K562 (cell line): ENCODE data around the gene S100A8. TPM values are rescaled to one million over a fixed set of nuclear protein-coding genes. Genes with fewer than 3 reads are reported as not detected.

Experiments
- ATAC-seq: fragments of 200-7000 bp; cut with Tn5 transposase; 3 replicates; pipeline ENCODE4 v1.9.1; 2020; ENCODE audit warnings: moderate library complexity
- BruUV-seq: library from RNA; stranded (reverse); fragments of 400-500 nt; replicated peaks from 2 replicates; lab custom pipeline; 2021; lab: Mats Ljungman, UMichigan
- CTCF ChIA-PET: fragments of 300-600 bp; formaldehyde crosslinking; extraction: SDS; loops from one replicate; lab custom pipeline; 2021; ENCODE audit warnings: low intra/inter-chr PET ratio; lab: Yijun Ruan, JAX
- POLR2A ChIA-PET: fragments of 300-600, 350-650 bp; sonication (Branson Sonifier 250); formaldehyde crosslinking; extraction: SDS; loops from one replicate; lab custom pipeline; 2021; ENCODE audit warnings: antibody characterized with exemption, inconsistent platforms; lab: Yijun Ruan, JAX
- DNase-seq, 4 experiments: peaks; one replicate each; pipeline versions ENCODE4 v3.0.0 to v3.0.0-alpha.2; 2011 to 2018; ENCODE audit warnings: low spot score in 3 of 4, mixed read lengths in 3 of 4; ENCODE audit errors: extremely low read depth in 1 of 4
- FAIRE-seq: peaks from 2 replicates; lab custom pipeline; 2011; peaks lifted over from hg19 to GRCh38; lab: Jason Lieb, UNC
- H2AFZ ChIP-seq: 2 replicates; pipeline ENCODE4 v1.6.0; 2011; ENCODE audit warnings: low read depth, low read length, control low read depth, inconsistent platforms
- H3K27ac ChIP-seq: fragments of 200-600 bp; 3 replicates; pipeline ENCODE4 v1.8.0; 2011; ENCODE audit warnings: low read depth, mild to moderate bottlenecking, control low read depth, inconsistent platforms, low read length, moderate library complexity, mixed read lengths; ENCODE audit errors: extremely low read depth
- H3K27me3 ChIP-seq, 2 experiments: fragments of 300-600 bp in 1 of 2; 2 replicates in 1 of 2; 3 replicates in 1 of 2; pipeline versions ENCODE4 v1.6.0 to v1.8.0; 2011; ENCODE audit warnings: inconsistent platforms in 2 of 2, low read length in 2 of 2, mild to moderate bottlenecking in 1 of 2, mixed read lengths in 1 of 2, moderate library complexity in 1 of 2; ENCODE audit not compliant: control insufficient read depth in 2 of 2, insufficient read depth in 2 of 2
- H3K36me3 ChIP-seq: fragments of 300-600 bp; 3 replicates; pipeline ENCODE4 v1.8.0; 2011; ENCODE audit warnings: mild to moderate bottlenecking, low read length, inconsistent platforms; ENCODE audit not compliant: control insufficient read depth, insufficient read depth
- H3K4me1 ChIP-seq, 2 experiments: fragments of 200-600 bp in 1 of 2; replicated peaks in 1 of 2; 2 replicates in 1 of 2; 3 replicates in 1 of 2; pipeline versions ENCODE4 v1.5.1 to v1.8.0; 2011; ENCODE audit warnings: inconsistent platforms in 2 of 2, low read length in 2 of 2, mild to moderate bottlenecking in 1 of 2, mixed read lengths in 1 of 2, moderate library complexity in 1 of 2; ENCODE audit not compliant: control insufficient read depth in 2 of 2, insufficient read depth in 2 of 2
- H3K4me2 ChIP-seq: 2 replicates; pipeline ENCODE4 v1.6.1; 2011; ENCODE audit warnings: low read length, control low read depth, inconsistent platforms, mixed read lengths; ENCODE audit not compliant: insufficient read depth
- H3K4me3 ChIP-seq: fragments of 200-600 bp; sonication (generic), shearing (Covaris generic); 2 replicates; pipeline ENCODE4 v1.5.1; 2016; ENCODE audit warnings: control low read depth, inconsistent platforms
- H3K79me2 ChIP-seq: fragments of 200-600 bp; 3 replicates; pipeline ENCODE4 v1.8.0; 2011; ENCODE audit warnings: low read length, inconsistent platforms; ENCODE audit not compliant: control insufficient read depth, insufficient read depth
- H3K9ac ChIP-seq, 2 experiments: 2 replicates each; pipeline versions ENCODE4 v1.6.0 to v1.6.1; 2011; ENCODE audit warnings: low read depth in 2 of 2, low read length in 2 of 2, control low read depth in 1 of 2, inconsistent platforms in 1 of 2, mild to moderate bottlenecking in 1 of 2, mixed read lengths in 1 of 2; ENCODE audit not compliant: insufficient read depth in 1 of 2
- H3K9me1 ChIP-seq: one replicate; pipeline ENCODE4 v1.6.0; 2011; ENCODE audit warnings: inconsistent platforms, mild to moderate bottlenecking, low read length, moderate library complexity; ENCODE audit not compliant: control insufficient read depth, insufficient read depth
- H3K9me3 ChIP-seq: replicated peaks from 2 replicates; pipeline ENCODE4 v1.5.1; 2011; ENCODE audit warnings: low read depth, low read length, inconsistent platforms; ENCODE audit not compliant: control insufficient read depth, insufficient read depth
- H4K20me1 ChIP-seq: replicated peaks from 2 replicates; pipeline ENCODE4 v1.6.1; 2011; ENCODE audit warnings: low read length, inconsistent platforms, mixed read lengths; ENCODE audit not compliant: control insufficient read depth, insufficient read depth
- AFF4 ChIP-seq: sonication (generic); formaldehyde crosslinking; IDR thresholded peaks from 2 replicates; pipeline ENCODE4 v1.8.0; 2023; ENCODE audit warnings: mild to moderate bottlenecking, missing genetic modification reagents
- ARID2 ChIP-seq: fragments of 450-650 bp; IDR thresholded peaks from 2 replicates; pipeline ENCODE4 v1.6.1; 2017; ENCODE audit warnings: antibody characterized with exemption, mild to moderate bottlenecking
- CBX1 ChIP-seq: sonication (generic); IDR thresholded peaks from 2 replicates; pipeline ENCODE4 v1.6.1; 2016; ENCODE audit warnings: antibody characterized with exemption, low read depth, mild to moderate bottlenecking
- CXXC5 ChIP-seq: fragments of 250-450 bp; sonication (Bioruptor Pico); IDR thresholded peaks from 2 replicates; pipeline ENCODE4 v1.8.0; 2022; ENCODE audit warnings: inconsistent platforms, mild to moderate bottlenecking, moderate library complexity
- DIDO1 ChIP-seq: fragments of 450-650 bp; IDR thresholded peaks from 2 replicates; pipeline ENCODE4 v1.6.1; 2016; ENCODE audit warnings: low read depth, missing biosample characterization, missing genetic modification characterization
- HIVEP1 ChIP-seq: fragments of 250-450 bp; sonication (Bioruptor Pico); IDR thresholded peaks from 2 replicates; pipeline ENCODE4 v1.4.0; 2020; ENCODE audit warnings: mild to moderate bottlenecking
- KDM4B ChIP-seq, 2 experiments: fragments of 450-650 bp in 1 of 2; sonication (generic) in 1 of 2; IDR thresholded peaks; 2 replicates each; pipeline ENCODE4 v1.6.1; 2016 to 2017; ENCODE audit warnings: borderline replicate concordance in 2 of 2, antibody characterized with exemption in 1 of 2, low read depth in 1 of 2, mild to moderate bottlenecking in 1 of 2
- LCOR ChIP-seq: sonication (generic); formaldehyde crosslinking; IDR thresholded peaks from 2 replicates; pipeline ENCODE4 v1.8.0; 2022; ENCODE audit warnings: mild to moderate bottlenecking, missing genetic modification reagents
- MCM7 ChIP-seq, 2 experiments: fragments of 450-650 bp; IDR thresholded peaks; 2 replicates each; pipeline ENCODE4 v1.6.1; 2016 to 2018
- PRPF4 ChIP-seq: fragments of 200-400 bp; formaldehyde crosslinking; IDR thresholded peaks from one replicate; pipeline ENCODE4 v1.6.1; 2017; ENCODE audit warnings: low read length, low read depth, mild to moderate bottlenecking; ENCODE audit not compliant: insufficient read depth, poor library complexity, severe bottlenecking
- RBM17 ChIP-seq: fragments of 200-400 bp; formaldehyde crosslinking; IDR thresholded peaks from 2 replicates; pipeline ENCODE4 v1.6.1; 2017; ENCODE audit warnings: low read depth, mild to moderate bottlenecking, low read length, borderline replicate concordance
- SIRT6 ChIP-seq: IDR thresholded peaks from one replicate; pipeline ENCODE4 v1.6.1; 2012; ENCODE audit warnings: low read depth, mild to moderate bottlenecking, control low read depth, inconsistent platforms, low read length, moderate library complexity
- ZBED1 ChIP-seq: IDR thresholded peaks from 2 replicates; pipeline ENCODE4 v1.6.1; 2014
- ZBTB8A ChIP-seq: fragments of 450-650 bp; IDR thresholded peaks from 2 replicates; pipeline ENCODE4 v1.6.1; 2018; ENCODE audit warnings: mild to moderate bottlenecking, moderate library complexity; ENCODE audit not compliant: partially characterized antibody
- ZNF253 ChIP-seq: fragments of 250-450 bp; sonication (Bioruptor Pico); conservative IDR thresholded peaks from 2 replicates; pipeline ENCODE4 v1.6.1; 2021; ENCODE audit warnings: mild to moderate bottlenecking
- in situ Hi-C: fragments of 300-500 bp; cut with MboI; formaldehyde crosslinking; loops from 4 replicates; pipeline ENCODE4 v1.15.0; 2018; ENCODE audit warnings: inconsistent platforms, mixed read lengths
- intact Hi-C: fragments of 100-400 bp; cut with micrococcal nuclease; formaldehyde crosslinking; loops from 2 replicates; pipeline ENCODE4 v1.14.2; 2022
- polyA plus RNA-seq, 8 experiments: library from polyadenylated mRNA; depleted of rRNA in 4 of 8; stranded (reverse) in 5 of 8; unstranded in 3 of 8; fragments of >200 nt; fragmentation: Nextera tagmentation in 2 of 8; fragmentation: Illumina TruSeq in 1 of 8; extraction: Ambion mirVana in 2 of 8; extraction: Trizol in 1 of 8; gene quantifications; 2 replicates each; pipeline versions ENCODE4 v1.2.1 to v1.2.3, GENCODE V29; 2011 to 2014; ENCODE audit warnings: inconsistent platforms in 1 of 8, missing spikeins in 1 of 8
- total RNA-seq, 7 experiments: library from RNA; depleted of rRNA in 6 of 7; stranded (reverse); fragments of >200 nt in 6 of 7; fragmentation: Illumina TruSeq in 2 of 7; extraction: Trizol in 2 of 7; gene quantifications; 2 replicates each; pipeline versions ENCODE4 v1.2.1 to v1.2.3, GENCODE V29; 2011 to 2021; ENCODE audit warnings: low replicate concordance in 1 of 7
- TF ChIP-seq, protein P1 (sequence below): sonication (generic); formaldehyde crosslinking; IDR thresholded peaks from 2 replicates; pipeline ENCODE4 v1.8.0; 2022; ENCODE audit warnings: missing genetic modification reagents, mild to moderate bottlenecking, borderline replicate concordance
- TF ChIP-seq, protein P2 (sequence below): fragments of 450-650 bp; IDR thresholded peaks from 2 replicates; pipeline ENCODE4 v1.6.1; 2017; ENCODE audit warnings: antibody characterized with exemption

Gene S100A8
- total and polyA plus RNA-seq, 9 of the 15 experiments (the other 6 are each of a cell fraction or from before 2014, with no cell fraction given), result 0.15 to 0.60 TPM; not detected in 7

- H3K27ac ChIP-seq, result no peak overlapping the region
- H3K4me1 ChIP-seq, result peaks cover 0 to 5% of the 10 kb centered on the region in 2 experiments; a peak in 1 of 5 replicates
- FAIRE-seq (no peak), ATAC-seq (no peak), DNase-seq (no peak)
- no peak overlapping the region for H3K4me3 ChIP-seq
- no peaks in the 10 kb centered on the region for H4K20me1 ChIP-seq
- intact Hi-C loops (no loop called here), in situ Hi-C loops (no loop called here)
- H3K9ac ChIP-seq, result no peak overlapping the region
- no peaks in the 10 kb centered on the region for H3K9me3 ChIP-seq
- H3K36me3 ChIP-seq, result no peaks in the 10 kb centered on the region
- H3K27me3 ChIP-seq, result peaks cover 3 to 43% of the 10 kb centered on the region in 2 experiments; a peak in 3 of 5 replicates
- H3K9me1 ChIP-seq, result no peaks in the 10 kb centered on the region
- ChIA-PET POLR2A (interaction anchor here (0.8 kb wide), 1 partner anchor 36 kb away, joined by 4 read pairs; no protein-coding TSS in a partner anchor), CTCF (interaction anchor here (0.6 kb wide), 1 partner anchor 126 kb away, joined by 7 read pairs; no protein-coding TSS in a partner anchor)
- H3K4me2 ChIP-seq, result no peak overlapping the region
- no TSS peak for BruUV-seq
- no peak overlapping the region for H2AFZ ChIP-seq
- no peaks in the 10 kb centered on the region for H3K79me2 ChIP-seq
- TF ChIP-seq PRPF4 (no peak), ZBED1 (no peak), CBX1 (no peak), DIDO1 (tag) (no peak), RBM17 (no peak), KDM4B (IDR thresholded peaks at IDR 0.05; ENCODE audit: borderline replicate concordance in 2 of 2, low read depth in 1 of 2) (no peak), ZNF253 (CRISPR knock-in tag) (no peak), MCM7 (IDR thresholded peaks at IDR 0.05) (no peak), LCOR (CRISPR knock-in tag) (no peak), ZBTB8A (no peak), SIRT6 (no peak), ARID2 (no peak), HIVEP1 (CRISPR knock-in tag) (no peak), AFF4 (CRISPR knock-in tag) (no peak), CXXC5 (CRISPR knock-in tag) (no peak)
- TF ChIP-seq, protein P1, sequence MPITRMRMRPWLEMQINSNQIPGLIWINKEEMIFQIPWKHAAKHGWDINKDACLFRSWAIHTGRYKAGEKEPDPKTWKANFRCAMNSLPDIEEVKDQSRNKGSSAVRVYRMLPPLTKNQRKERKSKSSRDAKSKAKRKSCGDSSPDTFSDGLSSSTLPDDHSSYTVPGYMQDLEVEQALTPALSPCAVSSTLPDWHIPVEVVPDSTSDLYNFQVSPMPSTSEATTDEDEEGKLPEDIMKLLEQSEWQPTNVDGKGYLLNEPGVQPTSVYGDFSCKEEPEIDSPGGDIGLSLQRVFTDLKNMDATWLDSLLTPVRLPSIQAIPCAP (CRISPR knock-in tag), result no peak
- TF ChIP-seq, protein P2, sequence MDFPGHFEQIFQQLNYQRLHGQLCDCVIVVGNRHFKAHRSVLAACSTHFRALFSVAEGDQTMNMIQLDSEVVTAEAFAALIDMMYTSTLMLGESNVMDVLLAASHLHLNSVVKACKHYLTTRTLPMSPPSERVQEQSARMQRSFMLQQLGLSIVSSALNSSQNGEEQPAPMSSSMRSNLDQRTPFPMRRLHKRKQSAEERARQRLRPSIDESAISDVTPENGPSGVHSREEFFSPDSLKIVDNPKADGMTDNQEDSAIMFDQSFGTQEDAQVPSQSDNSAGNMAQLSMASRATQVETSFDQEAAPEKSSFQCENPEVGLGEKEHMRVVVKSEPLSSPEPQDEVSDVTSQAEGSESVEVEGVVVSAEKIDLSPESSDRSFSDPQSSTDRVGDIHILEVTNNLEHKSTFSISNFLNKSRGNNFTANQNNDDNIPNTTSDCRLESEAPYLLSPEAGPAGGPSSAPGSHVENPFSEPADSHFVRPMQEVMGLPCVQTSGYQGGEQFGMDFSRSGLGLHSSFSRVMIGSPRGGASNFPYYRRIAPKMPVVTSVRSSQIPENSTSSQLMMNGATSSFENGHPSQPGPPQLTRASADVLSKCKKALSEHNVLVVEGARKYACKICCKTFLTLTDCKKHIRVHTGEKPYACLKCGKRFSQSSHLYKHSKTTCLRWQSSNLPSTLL, result no peak
Observed at GRCh38 chr1:153364156-153364555, 26.7 kb downstream of the S100A8 start.
